GM19397 (cell line): ENCODE measurements around the gene RNASEH2B.

Experiments
- ATAC-seq: cut with Tn5 transposase; IDR thresholded peaks from one replicate; pipeline ENCODE4 v1.9.1; 2021; ENCODE audit warnings: mild to moderate bottlenecking, moderate library complexity; ENCODE audit not compliant: unreplicated experiment

Gene RNASEH2B

DNA sequence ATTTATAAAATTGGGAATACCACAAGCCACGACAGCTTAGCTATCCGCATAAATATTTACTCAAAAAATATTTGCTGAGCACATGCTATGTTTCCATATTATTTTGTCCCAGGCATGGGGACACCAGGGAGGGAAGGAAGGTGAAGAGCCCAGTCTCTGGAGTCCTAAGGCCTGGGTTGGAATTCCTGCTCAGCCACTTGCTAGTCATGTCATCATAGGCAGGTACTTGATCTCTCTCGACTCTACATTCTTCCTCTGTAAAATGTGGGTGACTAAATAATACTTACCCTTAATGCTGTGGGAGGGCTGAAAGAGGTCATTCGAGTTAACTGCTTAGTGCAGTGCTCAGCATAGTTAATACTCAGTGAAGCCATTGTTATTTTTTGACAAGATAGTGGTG lies 4.3 kb upstream of the RNASEH2B start:
- no peak for ATAC-seq

DNA sequence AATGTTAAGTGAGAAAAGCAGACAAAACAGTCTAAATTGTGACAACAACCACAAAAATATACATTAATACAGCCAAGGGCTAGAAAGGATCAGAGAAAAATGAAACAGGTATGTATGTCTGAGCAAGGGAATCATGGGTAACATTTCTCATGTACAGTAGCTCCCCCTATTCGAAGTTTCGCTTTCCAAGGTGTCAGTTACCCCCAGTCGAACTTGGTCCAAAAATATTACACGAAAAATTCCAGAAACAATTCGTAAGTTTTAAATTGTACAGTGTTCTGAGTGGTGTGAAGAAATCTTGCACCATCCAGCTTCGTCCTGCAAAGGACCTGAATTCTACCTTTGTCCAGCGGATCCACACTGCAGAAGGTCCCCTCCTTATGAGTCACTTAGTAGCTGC lies 1.8 kb upstream of the RNASEH2B start:
- no peak for ATAC-seq

GRCh38 chr13:50908371-50908770 lies 1.2 kb upstream of the RNASEH2B start:
- no peak for ATAC-seq

GRCh38 chr13:50910485-50910805 lies 854 bp downstream of the RNASEH2B start:
- ATAC-seq: no peak

GRCh38 chr13:50911081-50911631 lies 1.6 kb downstream of the RNASEH2B start:
- ATAC-seq: no peak

- peak; percentile 41 for ATAC-seq
Observed at GRCh38 chr13:50911937-50912795, 2.6 kb downstream of the RNASEH2B start.

GRCh38 chr13:50912851-50913250 lies 3.3 kb downstream of the RNASEH2B start:
- ATAC-seq: no peak

DNA sequence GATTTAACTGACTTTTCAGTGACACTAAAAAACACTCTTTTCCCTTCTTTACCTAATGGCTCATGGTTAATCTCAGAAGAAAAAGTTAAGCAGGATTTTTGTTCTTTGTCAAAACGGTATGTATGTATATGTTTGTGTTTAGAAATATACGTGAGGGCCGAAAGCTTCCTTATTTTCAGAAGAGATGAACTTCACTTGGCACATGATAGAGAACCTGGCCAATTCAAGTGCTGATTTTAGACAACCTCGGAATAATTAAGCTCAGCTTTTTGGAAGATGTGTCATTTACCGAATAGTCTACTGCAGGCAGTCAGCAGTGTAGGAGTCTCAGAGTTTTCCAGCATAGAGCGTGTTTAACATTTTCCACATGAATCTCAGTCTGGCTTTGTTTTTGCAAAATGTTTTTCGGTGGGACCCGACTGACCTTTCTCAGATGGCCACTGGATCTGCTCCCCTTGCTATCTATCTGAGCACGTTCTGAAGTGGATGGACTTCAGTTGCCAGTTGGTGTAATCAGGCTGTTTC lies 4.6 kb downstream of the RNASEH2B start:
- no peak for ATAC-seq

GRCh38 chr13:50914848-50915247 lies 5.3 kb downstream of the RNASEH2B start:
- ATAC-seq: no peak

DNA sequence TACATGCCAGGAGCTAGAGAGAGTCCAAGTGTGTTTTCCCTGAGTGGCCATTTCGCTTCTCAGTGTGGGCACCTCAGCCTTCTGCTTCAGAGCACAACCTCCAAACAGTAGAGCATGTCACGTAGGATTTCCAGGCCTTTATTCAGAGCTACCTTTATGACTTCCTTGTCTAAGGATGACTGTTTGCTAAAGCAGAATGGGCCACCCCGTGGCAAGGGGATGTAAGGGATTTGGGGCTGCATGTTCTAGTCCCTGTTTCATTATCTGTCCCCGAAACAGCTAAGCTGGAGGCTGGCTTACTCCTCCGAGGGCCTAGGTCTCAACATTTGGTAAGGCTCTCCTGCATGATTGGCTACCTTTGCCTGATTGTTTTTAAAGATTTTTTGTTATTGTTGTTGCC lies 6.0 kb downstream of the RNASEH2B start:
- no peak for ATAC-seq

GRCh38 chr13:50916701-50917184 lies 7.2 kb downstream of the RNASEH2B start:
- no peak for ATAC-seq

DNA sequence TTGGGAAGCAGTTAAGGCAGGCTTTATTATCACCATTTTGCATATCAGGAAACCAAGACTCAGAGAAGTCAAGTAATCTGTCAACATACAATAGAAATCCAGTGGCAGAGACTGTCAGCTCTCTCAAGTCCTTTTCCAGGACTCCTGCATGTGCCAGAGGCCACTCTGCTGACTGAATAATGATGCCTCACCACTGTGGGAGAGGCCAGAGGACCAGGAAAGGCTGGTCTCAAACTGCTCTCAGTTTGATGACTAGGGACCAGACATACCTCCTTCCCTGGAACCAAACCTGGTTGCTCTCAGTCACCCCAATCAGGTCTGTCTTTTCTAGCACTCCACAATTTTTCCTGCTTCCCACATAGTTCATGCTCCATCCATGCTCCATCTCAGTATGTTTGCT lies 8.0 kb downstream of the RNASEH2B start:
- no peak for ATAC-seq

- no peak for ATAC-seq
Observed at GRCh38 chr13:50918567-50918966, 9.0 kb downstream of the RNASEH2B start.

DNA sequence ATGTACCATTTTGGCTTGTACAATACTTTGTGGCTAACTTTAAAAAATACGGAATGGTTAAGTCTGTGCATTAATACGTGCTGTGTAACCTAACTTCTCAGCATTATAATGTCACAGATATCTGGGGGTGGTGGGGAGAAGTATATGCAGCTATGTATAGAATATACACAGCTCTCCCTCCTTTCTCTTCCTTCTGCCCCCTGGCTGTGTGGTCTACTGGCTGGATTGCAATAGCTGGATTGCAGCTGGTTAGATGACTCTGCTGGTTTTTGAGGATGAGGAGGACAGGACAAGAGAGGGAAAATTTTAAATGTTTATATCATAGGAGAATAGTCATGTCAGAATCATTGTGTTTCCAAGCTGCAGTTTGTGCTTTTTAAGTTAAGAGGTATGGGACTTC lies 9.7 kb downstream of the RNASEH2B start:
- no peak for ATAC-seq

DNA sequence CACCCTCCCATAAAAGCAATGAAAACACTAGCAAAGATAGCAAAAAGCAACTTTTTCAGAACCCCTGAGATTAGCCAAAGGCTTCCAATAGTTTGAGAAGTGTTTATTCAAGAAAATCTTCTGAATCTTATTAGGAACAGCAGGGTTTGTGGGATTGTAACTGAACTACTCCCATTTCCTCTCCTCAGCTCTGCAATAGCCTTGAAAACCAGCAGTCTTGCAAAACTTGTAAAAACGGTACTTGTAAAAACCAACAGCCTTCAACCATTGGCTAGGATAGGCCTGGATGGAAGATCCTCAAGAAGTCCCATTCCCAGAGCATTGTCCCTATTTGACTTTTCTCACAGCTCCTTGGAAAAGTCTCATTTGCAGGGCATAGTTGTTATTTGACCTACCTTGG lies 12.1 kb downstream of the RNASEH2B start:
- no peak for ATAC-seq

DNA sequence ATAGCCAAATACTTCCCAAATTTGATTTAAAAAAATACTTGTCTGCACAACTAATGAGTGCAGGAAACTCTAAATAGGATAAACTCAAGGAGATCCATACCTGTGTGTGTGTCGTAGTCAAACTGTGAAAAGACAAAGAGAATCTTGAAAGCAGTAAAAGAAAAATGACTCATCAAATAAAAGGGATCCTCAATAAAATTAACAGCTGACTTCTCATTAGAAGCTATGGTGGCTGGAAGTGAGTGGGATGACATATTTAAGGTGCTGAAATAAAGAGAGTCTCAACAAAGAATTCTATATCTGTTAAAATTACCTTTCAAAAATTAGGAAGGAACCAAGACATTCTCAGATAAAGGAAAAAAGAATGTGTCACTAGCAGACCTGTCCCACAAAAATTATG lies 13.7 kb downstream of the RNASEH2B start:
- ATAC-seq: no peak

DNA sequence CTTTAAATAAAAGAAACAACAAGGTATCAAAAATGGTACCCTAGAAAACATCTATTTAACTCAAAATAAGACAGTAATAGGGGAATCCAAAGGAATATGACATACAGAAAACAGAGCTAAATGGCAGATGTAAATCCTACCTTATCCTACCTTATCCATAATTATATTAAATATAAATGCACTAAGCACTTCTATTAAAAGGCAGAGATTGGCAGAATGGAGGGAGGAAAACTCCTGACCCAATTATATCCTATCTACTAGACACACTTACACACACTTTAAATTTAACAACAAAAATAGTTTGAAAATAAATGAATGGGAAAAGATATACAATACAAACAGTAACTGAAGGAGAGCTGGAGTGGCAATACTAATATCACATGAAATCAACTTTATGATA lies 14.4 kb downstream of the RNASEH2B start:
- no peak for ATAC-seq

- ATAC-seq: no peak
Observed at GRCh38 chr13:50927701-50928100, 18.1 kb downstream of the RNASEH2B start.

- ATAC-seq: no peak
Observed at GRCh38 chr13:50928102-50928501, 18.5 kb downstream of the RNASEH2B start.

DNA sequence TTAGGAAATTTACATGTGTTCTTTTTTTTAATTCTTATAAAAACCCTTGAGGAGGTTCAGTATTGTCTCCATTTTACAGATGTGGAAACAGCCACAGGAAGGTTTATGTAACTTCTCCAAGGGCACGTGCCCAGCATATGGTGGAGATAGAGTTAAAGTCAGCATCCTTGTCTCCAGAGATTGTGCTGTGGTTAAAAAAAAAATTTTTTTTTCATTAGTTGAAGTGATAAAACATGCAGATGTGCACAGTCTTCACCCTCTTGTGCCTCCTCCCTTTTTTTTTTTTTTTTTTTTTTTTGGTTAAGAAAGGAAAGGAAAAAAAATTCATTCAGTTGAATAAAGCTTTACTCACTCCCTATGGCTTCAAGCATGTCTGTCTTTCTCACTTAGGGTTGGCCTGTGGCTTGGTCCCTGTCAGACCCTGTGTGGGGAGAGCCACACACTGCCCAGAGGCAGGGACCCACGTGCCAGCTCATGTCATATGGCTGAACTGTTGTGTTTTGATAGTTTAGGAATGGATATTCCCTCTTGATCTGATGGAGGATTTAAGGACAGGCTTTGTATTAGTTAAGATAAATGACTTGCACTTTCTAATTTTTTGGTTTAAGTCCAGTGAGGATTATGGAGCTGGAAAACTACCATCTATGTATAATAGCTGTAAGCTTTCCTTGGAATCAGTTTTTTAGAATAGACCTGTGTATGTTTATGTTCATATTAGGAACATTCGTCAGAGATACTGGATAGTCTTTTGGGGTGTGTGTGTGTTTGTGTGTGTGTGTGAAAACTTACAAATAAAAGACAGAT lies 19.3 kb downstream of the RNASEH2B start:
- no peak for ATAC-seq

GRCh38 chr13:50932091-50932490 lies 22.5 kb downstream of the RNASEH2B start:
- no peak for ATAC-seq
